H4 (cell line): Measurements from ENCODE around the gene FHOD1. TPM values are rescaled to one million over a fixed set of nuclear protein-coding genes. Genes with fewer than 3 reads are reported as not detected.

ENCODE experiments used
- DNase-seq: peaks from one replicate; pipeline ENCODE4 v3.0.0-alpha.2; 2015; ENCODE audit warnings: low spot score
- total RNA-seq: library from RNA; depleted of rRNA; stranded (reverse); fragments of >200 nt; shearing (Covaris generic); gene quantifications from 2 replicates; pipeline ENCODE4 v1.2.3, GENCODE V29; 2014; rRNA removed

The FHOD1 gene
- total RNA-seq = 18.4 and 21.2 TPM in 2 replicates

DNA sequence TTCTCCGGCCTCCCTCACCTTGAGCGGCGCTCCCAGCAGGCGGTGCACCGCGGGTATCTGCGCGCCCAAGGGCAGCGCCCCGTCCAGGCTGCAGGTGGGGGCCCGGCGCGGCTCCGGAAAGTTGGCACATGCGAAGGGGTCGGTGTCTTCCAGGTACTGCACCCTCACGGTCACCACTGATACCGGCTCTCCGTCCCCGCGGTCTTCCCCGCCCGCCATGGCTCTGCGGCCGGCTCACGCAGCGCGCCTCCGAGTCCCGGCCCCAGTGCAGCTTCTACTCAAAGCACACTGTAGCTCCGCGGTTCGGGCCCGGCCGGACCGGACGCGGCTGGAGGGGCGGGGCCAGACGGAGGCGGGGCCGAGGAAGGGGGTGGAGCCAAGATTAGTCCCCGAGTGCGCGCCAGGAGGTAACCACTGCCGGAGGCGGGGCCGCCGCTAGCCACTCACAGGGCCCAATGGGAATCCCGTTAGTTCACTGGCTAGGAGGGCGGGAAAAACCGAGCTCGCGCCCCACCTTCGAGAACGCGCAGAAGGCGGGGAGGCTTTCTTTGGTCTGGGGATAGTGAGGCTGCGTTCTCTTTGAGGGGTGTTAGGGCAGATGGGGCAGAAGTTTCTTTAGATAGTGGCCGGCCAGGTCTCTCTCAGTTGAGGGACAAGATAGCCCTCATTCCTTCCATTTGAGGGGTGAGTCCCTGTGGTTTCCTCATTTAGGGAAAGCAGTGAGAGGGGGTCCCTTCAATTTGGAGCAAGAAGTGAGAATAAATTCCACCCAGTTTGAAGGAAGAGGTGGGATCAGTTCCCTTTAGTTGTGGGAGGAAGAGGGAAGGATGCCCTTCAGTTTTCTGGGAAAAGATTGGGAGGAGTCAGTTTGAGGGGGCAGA lies at the start of gene FHOD1:
Gene FHOD1 (minus strand): TSS at position 290 of the 881 bp plus-strand sequence. CDS start 71 bp downstream, at position 219.
- peak; percentile 91 for DNase-seq

DNA sequence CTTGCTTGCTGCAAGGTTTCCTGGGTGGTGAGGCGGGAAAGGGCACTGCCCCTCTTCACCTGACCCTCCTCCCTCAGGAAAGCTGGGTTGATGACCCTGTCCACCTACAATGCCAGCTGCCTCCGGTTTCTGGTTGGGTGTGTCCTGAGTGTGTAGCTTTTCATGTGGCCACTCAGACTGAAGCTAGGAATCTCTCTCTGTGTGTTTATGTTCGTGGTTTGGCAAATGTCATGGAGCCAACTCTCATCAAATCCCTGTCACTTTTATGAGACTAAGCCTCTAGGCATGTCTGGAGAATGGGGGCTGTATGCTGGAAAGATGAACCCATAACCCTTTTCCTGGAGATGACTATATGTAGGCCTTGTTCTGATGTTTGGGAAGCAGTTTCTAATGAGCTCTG lies 49.1 kb upstream of the FHOD1 start:
- DNase-seq = peak; percentile 73

DNA sequence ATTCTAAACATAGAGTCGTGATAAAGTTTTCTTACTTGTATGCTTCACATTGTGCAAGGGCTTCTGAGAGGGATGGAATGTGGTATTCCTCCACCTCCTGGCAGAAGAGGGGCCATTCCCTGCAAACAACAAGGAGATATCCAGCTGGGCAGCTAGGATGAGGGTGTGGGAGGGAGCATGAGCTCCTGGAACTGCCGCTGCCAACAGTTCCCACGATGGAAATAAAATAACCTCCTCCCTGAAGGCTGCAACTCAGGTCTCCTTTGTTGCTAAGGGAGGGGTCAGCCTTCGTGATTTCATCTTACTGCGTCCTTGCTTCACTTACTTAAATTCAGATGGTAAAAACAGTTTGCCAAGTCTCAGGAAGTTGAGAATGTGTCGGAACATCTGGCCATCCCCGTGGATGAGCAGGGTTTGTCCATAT lies 47.7 kb upstream of the FHOD1 start:
- DNase-seq = no peak

DNA sequence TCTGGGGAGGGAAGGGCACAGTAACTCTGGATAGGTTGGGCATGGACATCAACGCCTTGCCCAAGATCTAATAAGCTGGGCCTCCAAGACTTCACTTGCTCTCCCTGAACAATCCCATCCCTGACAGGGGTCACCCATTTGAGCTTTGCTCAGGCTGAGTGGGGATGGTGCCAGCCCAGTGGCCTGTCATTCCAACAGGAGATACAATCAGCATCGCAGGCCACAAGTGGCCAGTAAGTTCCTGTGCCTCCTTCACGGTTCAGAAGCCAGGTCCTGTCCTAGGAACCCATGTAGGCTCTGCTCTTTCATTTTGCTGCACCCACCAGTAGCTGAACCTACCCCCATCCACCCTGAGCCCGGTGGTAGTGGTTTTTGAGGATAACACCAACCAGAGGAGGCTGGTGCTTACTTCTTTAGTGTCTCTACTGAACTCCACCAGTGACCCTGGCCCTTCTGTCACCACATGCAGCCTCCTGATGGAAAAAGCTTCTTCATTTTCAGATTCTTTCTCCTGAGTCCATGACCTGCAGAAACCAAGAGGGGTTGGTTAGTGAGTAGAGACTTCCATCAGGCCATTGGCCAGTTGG lies 47.0 kb upstream of the FHOD1 start:
- no peak for DNase-seq

DNA sequence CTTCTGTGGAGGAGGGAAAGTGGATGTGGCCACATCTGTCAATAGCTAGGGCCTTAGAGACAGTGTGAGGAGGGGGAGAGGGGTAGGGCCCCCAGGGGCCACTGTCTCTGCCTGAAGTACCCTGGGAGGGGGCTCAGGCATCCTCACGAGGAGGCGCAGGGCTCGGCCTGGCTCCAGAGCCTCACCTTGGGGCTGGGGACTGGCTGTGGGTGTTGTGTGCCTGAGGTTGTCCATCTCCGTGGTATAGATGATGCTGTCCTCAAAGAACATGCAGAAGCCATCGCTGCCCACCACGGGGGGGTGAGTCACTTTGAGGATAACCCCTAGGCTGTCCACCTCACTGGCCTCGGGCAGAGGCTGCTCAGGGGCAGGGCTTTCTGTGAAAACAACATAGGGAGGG lies 44.2 kb upstream of the FHOD1 start:
- DNase-seq = no peak

DNA sequence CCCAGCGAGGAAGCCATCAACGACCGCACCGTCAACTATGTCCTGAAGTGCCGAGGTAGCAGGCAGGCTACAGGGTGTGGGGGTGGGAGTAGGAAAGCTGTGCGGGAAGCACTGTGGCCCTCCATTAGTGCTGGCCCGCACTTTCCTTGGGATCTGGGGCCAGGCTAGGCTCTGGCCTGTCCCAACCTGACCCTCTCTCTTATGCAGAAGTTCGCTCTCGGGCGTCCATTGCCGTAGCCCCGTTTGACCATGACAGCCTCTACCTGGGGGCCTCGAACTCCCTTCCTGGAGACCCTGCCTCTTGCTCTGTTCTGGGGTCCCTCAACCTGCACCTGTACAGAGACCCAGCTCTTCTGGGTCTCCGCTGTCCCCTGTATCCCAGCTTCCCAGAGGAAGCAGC lies 40.7 kb upstream of the FHOD1 start:
- no peak for DNase-seq

DNA sequence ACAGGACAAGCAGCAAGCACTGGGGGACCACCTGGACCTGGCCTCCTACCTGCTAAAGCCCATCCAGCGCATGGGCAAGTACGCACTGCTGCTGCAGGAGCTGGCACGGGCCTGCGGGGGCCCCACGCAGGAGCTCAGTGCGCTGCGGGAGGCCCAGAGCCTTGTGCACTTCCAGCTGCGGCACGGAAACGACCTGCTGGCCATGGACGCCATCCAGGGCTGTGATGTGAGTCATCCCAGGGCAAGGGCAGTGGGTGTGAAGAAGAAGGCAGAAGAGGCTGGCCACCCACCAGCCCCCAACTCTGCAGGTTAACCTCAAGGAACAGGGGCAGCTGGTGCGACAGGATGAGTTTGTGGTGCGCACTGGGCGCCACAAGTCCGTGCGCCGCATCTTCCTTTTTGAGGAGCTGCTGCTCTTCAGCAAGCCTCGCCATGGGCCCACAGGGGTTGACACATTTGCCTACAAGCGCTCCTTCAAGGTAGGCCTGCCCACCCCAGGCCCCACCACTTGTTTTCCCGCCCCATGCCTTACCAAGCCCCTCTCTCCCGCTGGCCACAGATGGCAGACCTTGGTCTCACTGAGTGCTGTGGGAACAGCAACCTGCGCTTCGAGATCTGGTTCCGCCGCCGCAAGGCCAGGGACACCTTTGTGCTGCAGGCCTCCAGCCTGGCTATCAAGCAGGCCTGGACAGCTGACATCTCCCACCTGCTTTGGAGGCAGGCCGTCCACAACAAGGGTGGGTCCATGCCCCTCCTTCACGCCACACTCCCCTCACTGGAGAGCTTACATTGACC lies 39.4 kb upstream of the FHOD1 start:
- no peak for DNase-seq

DNA sequence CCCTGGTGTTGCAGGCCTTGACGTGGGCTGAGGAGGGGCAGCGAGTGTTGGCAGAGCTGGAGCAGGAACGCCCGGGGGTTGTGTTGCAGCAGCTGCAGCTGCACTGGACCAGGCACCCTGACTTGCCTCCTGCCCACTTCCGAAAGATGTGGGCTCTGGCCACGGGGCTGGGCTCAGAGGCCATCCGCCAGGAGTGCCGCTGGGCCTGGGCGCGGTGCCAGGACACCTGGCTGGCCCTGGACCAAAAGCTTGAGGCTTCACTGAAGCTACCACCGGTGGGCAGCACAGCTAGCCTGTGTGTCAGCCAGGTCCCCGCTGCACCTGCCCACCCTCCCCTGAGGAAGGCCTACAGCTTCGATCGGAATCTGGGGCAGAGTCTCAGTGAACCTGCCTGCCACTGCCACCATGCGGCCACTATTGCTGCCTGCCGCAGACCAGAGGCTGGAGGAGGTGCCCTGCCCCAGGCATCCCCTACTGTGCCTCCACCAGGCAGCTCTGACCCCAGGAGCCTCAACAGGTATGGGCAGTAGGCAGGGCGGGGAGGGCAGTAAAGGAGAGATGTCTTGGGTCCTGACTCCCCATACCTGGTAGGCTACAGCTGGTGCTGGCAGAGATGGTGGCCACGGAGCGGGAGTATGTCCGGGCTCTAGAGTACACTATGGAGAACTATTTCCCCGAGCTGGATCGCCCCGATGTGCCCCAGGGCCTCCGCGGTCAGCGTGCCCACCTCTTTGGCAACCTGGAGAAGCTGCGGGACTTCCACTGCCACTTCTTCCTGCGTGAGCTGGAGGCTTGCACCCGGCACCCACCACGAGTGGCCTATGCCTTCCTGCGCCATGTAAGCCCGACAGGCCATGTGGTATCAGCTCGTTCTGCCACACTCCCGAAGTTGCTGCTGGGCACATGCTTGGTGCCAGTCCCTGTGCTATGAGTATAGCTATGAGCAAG lies 37.7 kb upstream of the FHOD1 start:
- peak; percentile 49 for DNase-seq

DNA sequence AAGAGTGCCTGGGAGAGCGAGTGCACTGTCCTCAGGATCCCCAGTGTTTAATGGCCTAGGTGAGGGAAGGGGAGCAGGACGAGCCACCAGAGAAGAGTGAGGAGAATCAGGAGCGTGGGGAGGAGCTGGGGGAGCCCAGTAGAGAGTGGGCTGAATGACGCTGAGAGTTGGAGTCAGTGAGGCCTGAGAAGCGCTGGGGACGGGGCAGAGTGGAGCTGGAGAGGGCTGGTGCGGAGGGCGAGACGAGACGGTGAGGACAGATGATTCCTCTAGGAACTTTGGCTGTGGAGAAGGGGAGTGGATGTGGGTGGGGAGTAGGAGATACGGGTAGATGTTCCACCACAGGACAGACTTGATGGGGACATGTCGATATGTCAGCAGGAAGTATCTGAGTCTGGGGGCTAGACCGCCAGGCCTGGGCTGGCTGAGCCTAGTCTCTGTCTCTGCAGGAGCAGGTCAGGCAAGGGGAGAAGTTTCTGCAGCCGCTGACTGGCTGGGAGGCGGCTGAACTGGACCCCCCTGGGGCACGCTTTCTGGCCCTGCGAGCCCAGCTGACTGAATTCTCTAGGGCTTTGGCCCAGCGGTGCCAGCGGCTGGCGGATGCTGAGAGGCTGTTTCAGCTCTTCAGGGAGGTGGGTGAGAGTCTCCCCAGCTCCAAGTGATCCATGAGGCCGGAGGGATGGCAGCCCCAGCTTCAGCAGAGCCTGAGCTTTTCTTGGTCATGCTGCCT lies 36.7 kb upstream of the FHOD1 start:
- no peak for DNase-seq

DNA sequence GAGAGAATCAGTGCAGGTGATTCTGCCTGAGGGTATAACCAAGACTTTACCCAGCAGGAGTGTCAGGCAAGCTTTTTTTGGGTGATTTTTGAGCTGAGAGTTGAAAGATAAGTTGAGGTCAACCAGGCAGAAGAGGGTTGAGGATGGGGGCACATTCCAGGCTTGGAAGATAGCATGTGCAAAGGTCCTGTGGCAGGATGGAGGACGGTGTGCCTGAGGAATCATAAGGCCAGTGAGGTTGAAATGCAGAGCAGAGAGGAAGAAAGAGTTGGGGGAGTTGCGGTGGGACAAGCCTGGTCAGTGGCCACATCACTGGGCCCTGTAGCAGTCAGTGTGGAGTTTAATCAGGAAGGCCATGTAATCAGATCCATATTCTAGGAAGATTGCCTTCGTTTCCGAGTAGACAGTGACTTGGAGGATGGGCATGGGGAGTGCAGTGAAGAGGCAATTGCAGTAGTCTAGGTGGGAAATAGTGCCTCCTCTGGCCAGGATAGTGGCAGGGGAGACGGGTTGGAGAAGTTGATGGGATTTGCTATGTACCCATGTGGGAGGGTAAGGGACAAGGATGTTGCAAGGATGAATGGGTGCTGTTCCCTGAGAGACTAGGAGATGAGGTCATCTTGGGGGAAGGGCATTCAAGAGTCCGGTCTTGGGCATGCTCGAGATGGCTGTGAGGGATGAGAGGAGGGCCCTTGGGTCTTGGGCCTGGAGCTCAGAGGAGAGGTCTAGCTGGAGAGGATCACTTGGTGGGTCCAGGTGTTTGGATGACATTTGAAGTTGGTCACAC lies 36.0 kb upstream of the FHOD1 start:
- DNase-seq = no peak

DNA sequence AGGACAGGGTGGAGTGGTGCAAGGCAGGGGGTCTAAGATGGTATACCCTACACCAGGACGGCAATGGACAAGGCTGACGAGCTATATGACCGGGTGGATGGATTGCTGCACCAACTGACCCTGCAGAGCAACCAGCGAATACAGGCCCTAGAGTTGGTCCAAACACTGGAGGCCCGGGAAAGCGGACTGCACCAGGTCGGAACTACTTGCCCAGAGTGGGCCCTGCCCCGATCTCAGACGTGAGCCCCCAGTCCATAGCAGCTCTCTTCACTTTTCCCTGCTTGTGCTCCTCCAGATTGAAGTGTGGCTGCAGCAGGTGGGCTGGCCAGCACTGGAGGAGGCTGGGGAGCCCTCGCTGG lies 35.1 kb upstream of the FHOD1 start:
- no peak for DNase-seq

DNA sequence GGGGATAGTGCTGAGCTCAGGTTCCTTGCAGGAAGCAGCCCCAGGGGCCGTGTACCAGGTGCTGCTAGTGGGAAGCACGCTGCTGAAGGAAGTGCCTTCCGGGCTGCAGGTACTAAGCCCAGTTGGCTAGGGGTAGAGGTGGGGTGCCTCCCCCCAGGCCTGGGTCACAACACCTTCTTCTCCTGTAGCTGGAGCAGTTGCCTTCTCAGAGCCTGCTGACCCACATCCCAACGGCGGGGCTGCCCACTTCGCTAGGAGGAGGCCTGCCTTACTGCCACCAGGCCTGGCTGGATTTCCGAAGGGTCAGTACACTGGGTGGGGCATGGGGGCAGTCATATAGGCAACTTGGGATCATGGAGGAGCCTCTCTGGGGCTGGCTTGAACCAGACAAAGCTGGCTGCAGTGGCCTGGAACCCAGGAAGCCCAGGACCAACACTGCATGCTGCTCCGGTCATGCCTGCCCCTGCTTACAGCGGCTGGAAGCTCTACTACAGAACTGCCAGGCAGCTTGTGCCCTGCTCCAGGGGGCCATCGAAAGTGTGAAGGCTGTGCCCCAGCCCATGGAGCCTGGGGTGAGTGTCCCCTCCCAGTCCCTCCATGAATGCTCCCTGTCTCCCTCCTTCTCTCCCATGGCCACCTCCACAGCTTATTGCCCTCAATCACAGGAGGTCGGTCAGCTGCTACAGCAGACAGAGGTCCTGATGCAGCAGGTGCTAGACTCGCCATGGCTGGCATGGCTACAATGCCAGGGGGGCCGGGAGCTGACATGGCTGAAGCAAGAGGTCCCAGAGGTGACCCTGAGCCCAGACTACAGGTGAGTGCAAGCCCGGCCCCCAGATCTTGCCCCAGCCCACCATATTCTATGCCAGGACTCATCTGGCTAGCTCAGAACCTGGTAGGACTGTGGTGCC lies 34.5 kb upstream of the FHOD1 start:
- DNase-seq = no peak

DNA sequence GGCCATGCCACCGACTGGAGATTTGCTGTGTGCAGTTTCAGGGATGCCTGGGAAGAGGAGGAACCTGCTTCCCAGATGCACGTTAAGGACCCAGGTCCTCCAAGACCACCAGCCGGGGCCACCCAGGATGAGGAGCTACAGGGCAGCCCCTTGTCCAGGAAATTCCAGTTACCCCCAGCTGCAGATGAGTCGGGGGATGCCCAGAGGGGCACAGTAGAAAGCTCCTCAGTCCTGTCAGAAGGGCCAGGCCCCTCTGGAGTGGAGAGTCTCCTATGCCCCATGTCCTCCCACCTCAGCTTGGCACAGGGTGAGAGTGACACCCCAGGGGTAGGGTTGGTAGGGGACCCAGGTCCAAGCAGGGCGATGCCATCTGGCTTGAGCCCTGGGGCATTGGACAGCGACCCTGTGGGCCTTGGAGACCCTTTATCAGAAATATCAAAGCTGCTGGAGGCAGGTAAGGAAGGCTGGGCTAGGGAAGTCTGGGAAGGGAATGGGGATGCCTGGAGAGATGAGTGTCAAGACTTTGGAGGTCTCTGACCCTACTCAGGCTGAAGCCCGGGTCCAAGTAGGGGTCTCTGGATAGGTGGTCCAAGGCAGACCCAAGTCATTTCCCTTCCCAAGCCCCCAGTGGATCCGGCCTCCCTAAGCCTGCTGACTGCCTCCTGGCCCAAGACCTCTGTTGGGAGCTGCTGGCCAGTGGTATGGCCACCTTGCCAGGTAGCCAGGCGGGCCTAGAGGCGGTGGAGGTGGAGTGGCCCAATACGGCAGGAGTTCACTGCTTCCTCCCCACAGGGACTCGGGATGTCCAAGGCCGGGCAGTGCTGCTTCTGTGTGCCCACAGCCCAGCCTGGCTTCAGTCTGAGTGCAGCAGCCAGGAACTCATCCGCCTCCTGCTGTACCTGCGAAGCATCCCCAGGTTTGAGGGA lies 33.1 kb upstream of the FHOD1 start:
- no peak for DNase-seq

DNA sequence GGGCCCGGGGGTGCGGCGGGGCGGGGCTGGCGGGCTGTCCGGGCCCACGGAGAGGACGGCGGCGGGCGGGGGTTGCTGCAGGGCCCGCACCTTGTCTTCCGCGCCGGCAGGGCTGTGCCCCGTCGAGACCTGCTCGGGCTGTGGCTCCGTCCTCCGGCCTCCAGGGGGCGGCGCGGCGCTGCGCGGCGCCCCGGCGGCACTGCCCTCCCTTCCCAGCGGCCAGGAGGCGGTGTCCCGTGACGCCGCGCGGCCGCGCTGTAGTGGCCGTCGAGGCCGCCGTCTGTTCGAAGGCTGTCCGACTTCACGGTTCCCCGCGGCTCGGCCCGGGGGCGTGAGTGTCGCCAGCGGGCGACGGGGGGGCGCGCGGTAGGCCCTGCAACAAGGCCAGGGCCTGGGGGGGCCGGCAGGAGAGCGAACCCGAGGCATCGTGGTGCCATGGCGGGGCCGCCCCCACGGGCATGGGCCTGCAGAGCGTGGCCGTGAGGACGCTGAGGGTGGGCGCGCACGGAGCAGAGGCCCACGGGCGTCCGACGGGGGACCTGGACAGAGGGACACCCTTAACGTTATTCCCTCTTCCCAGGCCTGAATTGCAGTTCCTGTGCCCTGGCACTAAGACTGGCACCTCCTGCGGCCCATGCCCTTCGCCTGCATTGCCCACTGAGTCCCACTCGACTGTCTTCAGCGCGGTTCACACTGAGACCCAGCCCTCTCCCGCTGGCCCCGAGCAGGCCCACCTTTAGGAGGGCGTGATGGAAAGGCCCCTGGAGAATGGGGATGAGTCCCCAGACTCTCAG lies 32.2 kb upstream of the FHOD1 start, which contains the start of gene PLEKHG4:
Gene PLEKHG4 (plus strand): TSS at position 237 of the 794 bp plus-strand sequence. CDS start 513 bp downstream, at position 750.
- no peak for DNase-seq

DNA sequence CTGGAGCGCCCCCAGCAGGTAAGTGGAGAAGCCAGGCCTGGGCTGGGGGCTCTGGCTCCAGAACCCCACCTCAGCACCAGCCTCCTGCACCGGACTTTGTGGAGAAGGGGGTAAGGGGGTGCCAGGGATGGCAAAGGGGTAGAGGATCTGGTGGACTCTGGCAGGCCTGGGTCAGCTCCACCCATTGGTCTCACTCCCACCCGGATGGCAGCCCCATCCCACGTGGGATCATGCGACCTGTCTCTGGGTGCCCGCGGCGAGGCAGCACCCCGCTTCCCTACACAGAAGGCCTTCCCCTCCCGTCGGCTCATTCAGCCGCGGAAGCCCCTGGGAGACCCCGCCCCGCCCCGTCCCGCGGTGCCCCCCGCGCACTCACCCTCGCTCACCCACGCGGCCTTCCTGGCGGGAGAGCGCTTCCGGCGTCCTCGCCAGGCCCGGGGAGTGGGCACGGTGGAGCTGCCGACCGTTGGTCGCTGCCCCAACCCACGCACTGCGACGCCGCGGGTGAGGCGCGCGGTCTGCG lies 31.6 kb upstream of the FHOD1 start:
- no peak for DNase-seq

DNA sequence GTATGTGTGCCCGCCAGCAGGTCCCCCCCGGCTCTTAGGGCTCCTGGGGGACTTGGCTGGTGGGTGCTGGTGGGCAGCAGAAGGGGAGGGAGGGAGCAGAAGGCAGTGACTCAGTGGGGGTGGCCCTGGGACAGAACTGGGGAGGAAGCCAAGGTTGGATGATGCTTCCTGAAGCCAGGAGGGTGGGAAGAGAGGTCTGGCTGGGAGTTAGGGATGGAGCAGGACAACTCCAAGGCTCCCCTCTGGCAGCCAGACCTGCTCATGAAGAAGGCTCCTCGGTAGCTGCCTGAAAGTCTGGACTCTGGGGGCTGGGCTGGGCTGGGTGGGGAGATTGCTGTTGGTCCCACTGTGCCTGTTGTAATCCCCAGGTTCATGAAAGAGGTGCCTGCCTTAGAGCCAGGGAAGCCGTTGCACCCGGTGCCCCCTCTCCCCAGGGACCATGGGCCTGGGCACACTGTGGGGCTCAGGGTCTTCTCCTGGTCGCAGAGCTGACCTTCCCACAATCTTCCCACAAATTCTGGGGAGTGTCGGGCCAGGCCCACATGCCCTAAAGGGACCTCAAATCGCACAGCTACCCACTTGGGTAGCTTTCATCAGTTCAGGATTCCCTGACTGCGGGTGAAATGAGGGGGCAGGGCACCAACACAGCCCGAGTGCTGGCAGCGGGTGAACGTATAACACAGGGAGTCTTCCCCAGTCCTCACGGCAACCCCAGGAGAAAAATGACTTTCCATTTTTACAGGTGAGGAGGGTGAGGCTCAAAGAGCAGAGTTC lies 30.9 kb upstream of the FHOD1 start:
- DNase-seq = peak; percentile 72
